ENCODE data around the gene ELAC2.

The ELAC2 gene

DNA sequence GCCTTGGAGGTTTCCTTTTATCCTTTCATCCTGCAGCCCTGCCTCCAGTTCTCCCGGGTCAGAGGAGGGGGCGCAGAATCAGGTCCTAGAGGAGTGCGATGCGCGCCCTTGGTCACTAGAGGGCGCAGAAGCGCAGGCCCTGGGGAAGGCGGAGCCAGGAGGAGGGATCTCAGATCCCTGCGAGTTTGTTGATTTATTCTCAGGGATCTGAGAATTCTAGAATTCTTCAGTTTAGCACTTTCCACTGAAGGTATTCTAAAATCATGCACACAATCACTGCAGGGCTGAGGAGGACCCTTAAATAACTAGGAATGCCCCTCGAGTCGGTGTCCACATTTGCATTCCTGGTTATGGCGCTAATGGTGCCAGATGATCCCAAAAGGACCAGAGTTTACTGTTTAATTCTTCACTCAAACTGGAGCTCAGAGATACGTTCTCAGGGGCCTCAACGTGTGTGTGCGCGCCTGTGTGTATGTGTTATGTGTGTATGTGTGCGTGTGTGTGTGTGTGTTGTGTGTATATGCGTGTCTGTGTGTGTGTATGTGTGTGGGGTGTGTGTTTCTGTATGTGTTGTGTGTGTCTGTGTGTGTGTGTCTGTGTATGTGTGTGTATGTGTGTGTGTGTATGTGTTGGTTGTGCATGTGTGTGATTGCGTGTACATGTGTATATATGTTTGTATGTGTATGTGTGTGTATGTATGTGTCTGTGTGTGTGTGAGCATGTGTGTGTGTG lies 6.9 kb upstream of the ELAC2 start:
- no peaks in the 10 kb centered on the region for H3K27me3 ChIP-seq (ENCODE audit: low read length)
- H3K36me3 ChIP-seq (ENCODE audit: low read length) = no peaks in the 10 kb centered on the region
- no peak overlapping the region for H3K27ac ChIP-seq (ENCODE audit: low read depth, low read length)
- peak overlapping the region; percentile 53 for H3K4me2 ChIP-seq (ENCODE audit: low read depth, low read length, poor library complexity, severe bottlenecking)
- H3K4me3 ChIP-seq (ENCODE audit: insufficient read depth, low read length, poor library complexity, severe bottlenecking) = peak overlapping the region; percentile 43
- peak overlapping the region; percentile 36 for H3K9ac ChIP-seq (ENCODE audit: low read length)
- no peaks in the 10 kb centered on the region for H3K79me2 ChIP-seq (ENCODE audit: insufficient read depth, low read length)
- TF ChIP-seq, protein P1, sequence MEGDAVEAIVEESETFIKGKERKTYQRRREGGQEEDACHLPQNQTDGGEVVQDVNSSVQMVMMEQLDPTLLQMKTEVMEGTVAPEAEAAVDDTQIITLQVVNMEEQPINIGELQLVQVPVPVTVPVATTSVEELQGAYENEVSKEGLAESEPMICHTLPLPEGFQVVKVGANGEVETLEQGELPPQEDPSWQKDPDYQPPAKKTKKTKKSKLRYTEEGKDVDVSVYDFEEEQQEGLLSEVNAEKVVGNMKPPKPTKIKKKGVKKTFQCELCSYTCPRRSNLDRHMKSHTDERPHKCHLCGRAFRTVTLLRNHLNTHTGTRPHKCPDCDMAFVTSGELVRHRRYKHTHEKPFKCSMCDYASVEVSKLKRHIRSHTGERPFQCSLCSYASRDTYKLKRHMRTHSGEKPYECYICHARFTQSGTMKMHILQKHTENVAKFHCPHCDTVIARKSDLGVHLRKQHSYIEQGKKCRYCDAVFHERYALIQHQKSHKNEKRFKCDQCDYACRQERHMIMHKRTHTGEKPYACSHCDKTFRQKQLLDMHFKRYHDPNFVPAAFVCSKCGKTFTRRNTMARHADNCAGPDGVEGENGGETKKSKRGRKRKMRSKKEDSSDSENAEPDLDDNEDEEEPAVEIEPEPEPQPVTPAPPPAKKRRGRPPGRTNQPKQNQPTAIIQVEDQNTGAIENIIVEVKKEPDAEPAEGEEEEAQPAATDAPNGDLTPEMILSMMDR (IDR thresholded peaks at IDR 0.05; ENCODE audit: insufficient read depth, low read length, poor library complexity, severe bottlenecking) = peak; percentile 95
- no peak for TF ChIP-seq EZH2phosphoT487 (conservative IDR thresholded peaks at IDR 0.05; ENCODE audit: low read length)
- no peaks in the 10 kb centered on the region for H3F3A ChIP-seq (ENCODE audit: insufficient read depth)
- no peaks in the 10 kb centered on the region for H4K20me1 ChIP-seq (ENCODE audit: low read depth, low read length)
- H3K9me3 ChIP-seq (ENCODE audit: insufficient read depth, low read length) = no peaks in the 10 kb centered on the region
- no peaks in the 10 kb centered on the region for H3K9me2 ChIP-seq (replicated peaks; ENCODE audit: insufficient read depth, low read length)
- H2AFZ ChIP-seq (ENCODE audit: low read depth, low read length, severe bottlenecking) = peak overlapping the region; percentile 70

DNA sequence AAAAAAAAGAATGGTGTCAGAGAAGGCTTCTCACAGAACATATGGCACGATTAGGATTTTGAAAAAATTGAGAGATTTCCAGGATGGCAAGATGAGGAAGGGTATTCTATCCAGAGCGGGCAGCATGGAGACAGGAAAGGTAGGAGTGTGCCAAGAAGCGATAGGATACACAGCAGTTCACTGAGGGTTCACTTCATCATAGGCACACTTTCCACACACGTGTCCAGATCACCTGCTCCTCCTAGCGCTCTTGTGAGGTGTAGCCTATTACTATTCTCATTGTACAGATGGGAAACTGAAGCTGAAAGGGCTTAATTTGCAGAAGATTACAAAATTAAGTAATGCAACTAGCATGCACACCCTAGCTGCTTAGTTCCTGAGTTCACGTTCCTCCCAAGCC lies 6.2 kb upstream of the ELAC2 start:
- H4K20me1 ChIP-seq (ENCODE audit: low read depth, low read length) = no peaks in the 10 kb centered on the region
- no peaks in the 10 kb centered on the region for H3K79me2 ChIP-seq (ENCODE audit: insufficient read depth, low read length)
- H3K9me2 ChIP-seq (replicated peaks; ENCODE audit: insufficient read depth, low read length) = no peaks in the 10 kb centered on the region
- peak overlapping the region; percentile 70 for H2AFZ ChIP-seq (ENCODE audit: low read depth, low read length, severe bottlenecking)
- H3K4me3 ChIP-seq (ENCODE audit: insufficient read depth, low read length, poor library complexity, severe bottlenecking) = no peak overlapping the region
- H3K36me3 ChIP-seq (ENCODE audit: low read length) = no peaks in the 10 kb centered on the region
- H3K27ac ChIP-seq (ENCODE audit: low read depth, low read length) = no peak overlapping the region
- no peaks in the 10 kb centered on the region for H3K27me3 ChIP-seq (ENCODE audit: low read length)
- H3F3A ChIP-seq (ENCODE audit: insufficient read depth) = no peaks in the 10 kb centered on the region
- peak overlapping the region; percentile 36 for H3K9ac ChIP-seq (ENCODE audit: low read length)
- H3K4me2 ChIP-seq (ENCODE audit: low read depth, low read length, poor library complexity, severe bottlenecking) = peak overlapping the region; percentile 53
- H3K9me3 ChIP-seq (ENCODE audit: insufficient read depth, low read length) = no peaks in the 10 kb centered on the region
- no peak for TF ChIP-seq EZH2phosphoT487 (conservative IDR thresholded peaks at IDR 0.05; ENCODE audit: low read length)
- TF ChIP-seq, protein P1 (IDR thresholded peaks at IDR 0.05; ENCODE audit: insufficient read depth, low read length, poor library complexity, severe bottlenecking) = no peak

DNA sequence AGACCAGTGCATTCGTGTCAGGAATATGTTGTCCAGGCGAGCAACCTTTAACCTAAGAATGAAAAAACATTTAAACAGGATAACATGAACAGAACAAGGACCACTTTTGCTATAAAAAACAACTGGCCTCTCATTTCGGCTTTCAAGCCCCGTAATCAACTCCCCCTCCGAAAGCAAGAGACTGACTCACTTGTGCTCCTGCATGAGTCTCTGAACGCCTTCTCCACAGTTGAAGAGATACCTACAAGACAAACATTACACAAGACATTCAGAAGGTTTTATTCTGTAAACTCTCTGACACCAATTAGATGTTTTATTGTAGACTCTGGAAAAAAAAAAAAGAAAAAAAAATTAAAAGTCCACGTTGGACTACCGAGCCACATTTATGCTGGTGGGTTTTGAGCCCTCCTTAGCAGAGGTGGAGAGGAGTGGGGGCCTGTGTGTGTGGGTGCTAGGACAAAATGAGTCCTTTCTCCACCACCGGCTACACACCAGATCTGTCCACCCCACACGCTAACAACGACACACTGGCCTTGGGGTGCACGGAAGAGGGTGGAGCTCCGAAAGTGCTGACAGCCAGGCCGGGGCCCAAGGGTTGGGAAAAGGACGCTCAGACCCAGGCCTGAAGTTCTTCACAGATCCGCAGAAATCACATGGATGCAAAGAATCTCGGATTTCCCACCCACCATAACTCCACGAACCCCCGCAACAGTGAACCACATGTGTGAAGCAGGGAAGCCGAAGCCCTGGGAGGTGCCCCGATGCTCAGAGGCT lies 759 bp downstream of the ELAC2 start:
- peak overlapping the region; percentile 17 for H2AFZ ChIP-seq (ENCODE audit: low read depth, low read length, severe bottlenecking)
- no peaks in the 10 kb centered on the region for H3K9me2 ChIP-seq (replicated peaks; ENCODE audit: insufficient read depth, low read length)
- peaks cover 25% of the 10 kb centered on the region for H3K79me2 ChIP-seq (ENCODE audit: insufficient read depth, low read length)
- H3K36me3 ChIP-seq (ENCODE audit: low read length) = peaks cover 19% of the 10 kb centered on the region
- H3K27me3 ChIP-seq (ENCODE audit: low read length) = no peaks in the 10 kb centered on the region
- H4K20me1 ChIP-seq (ENCODE audit: low read depth, low read length) = no peaks in the 10 kb centered on the region; the same call in 1 of the 2 replicates
- no peaks in the 10 kb centered on the region for H3F3A ChIP-seq (ENCODE audit: insufficient read depth)
- H3K4me3 ChIP-seq (ENCODE audit: insufficient read depth, low read length, poor library complexity, severe bottlenecking) = peak overlapping the region; percentile 72
- H3K9me3 ChIP-seq (ENCODE audit: insufficient read depth, low read length) = no peaks in the 10 kb centered on the region
- peak overlapping the region; percentile 43 for H3K27ac ChIP-seq (ENCODE audit: low read depth, low read length)
- peak overlapping the region; percentile 75 for H3K9ac ChIP-seq (ENCODE audit: low read length)
- TF ChIP-seq EZH2phosphoT487 (conservative IDR thresholded peaks at IDR 0.05; ENCODE audit: low read length) = no peak
- TF ChIP-seq, protein P1 (IDR thresholded peaks at IDR 0.05; ENCODE audit: insufficient read depth, low read length, poor library complexity, severe bottlenecking) = no peak
- peak overlapping the region; percentile 91 for H3K4me2 ChIP-seq (ENCODE audit: low read depth, low read length, poor library complexity, severe bottlenecking)
